ENCODE results near the gene CPED1.

DNA sequence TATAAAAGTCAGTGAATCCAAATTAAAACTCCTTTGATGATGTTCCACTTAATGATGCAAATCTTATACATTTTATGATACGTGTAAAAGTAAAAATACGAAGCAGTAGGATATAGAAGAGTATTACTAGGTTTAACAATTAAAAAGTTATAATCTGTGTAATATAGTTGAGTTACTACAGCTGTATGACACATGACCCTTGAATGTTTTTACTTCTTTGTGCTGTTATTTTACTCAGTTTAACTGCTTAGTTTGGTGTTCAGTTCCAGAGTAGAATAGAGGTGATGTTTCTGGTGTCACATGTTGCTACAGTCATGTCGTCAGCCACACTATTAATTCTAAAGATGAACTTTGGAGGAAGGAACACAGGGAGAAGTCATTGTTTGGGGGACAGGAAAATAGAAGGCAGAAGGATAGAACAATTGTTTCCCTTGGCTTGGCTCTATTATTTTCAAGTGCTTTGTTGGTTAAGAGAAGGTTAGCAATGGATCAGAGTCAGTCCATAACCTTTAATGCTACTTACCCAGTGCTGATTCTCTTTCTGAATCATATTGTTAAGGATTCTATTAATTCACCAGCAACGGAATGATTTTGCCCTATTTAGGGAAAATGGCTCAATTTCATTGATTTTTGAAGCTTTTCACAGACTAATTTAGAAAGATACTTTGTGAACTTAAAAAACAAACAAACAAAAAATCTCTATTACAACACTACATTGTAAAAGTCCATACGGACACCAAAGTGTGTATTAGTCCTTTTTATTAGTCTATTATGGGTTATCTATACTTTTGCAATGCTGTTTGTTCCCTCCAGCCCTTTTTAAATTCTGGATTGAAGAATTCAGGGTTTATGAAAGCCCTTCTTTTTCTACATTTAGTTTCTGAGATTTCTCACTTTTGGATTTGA, 73.4 kb downstream of the CPED1 start:
- TF ChIP-seq, protein P1, sequence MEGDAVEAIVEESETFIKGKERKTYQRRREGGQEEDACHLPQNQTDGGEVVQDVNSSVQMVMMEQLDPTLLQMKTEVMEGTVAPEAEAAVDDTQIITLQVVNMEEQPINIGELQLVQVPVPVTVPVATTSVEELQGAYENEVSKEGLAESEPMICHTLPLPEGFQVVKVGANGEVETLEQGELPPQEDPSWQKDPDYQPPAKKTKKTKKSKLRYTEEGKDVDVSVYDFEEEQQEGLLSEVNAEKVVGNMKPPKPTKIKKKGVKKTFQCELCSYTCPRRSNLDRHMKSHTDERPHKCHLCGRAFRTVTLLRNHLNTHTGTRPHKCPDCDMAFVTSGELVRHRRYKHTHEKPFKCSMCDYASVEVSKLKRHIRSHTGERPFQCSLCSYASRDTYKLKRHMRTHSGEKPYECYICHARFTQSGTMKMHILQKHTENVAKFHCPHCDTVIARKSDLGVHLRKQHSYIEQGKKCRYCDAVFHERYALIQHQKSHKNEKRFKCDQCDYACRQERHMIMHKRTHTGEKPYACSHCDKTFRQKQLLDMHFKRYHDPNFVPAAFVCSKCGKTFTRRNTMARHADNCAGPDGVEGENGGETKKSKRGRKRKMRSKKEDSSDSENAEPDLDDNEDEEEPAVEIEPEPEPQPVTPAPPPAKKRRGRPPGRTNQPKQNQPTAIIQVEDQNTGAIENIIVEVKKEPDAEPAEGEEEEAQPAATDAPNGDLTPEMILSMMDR (conservative IDR thresholded peaks at IDR 0.05; ENCODE audit: low read depth, low read length): no peak
- TF ChIP-seq EZH2phosphoT487 (IDR thresholded peaks at IDR 0.05; ENCODE audit: borderline replicate concordance, low read length) (no peak), EZH2 (IDR thresholded peaks at IDR 0.05; ENCODE audit: low read length, unreplicated experiment) (no peak)

Data from PC-3 (cell line).